K562 (cell line): ENCODE data around the gene SREBF1. TPM values are rescaled to one million over a fixed set of nuclear protein-coding genes. Genes with fewer than 3 reads are reported as not detected.

Source experiments
- CHD4 ChIP-seq: fragments of 200-600 bp; sonication (generic); IDR thresholded peaks from 3 replicates; pipeline ENCODE4 v1.6.1; 2012; ENCODE audit warnings: low read depth, mild to moderate bottlenecking, mixed read lengths, low read length, inconsistent platforms; ENCODE audit not compliant: insufficient read depth, insufficient replicate concordance, poor library complexity, severe bottlenecking
- ELF2 ChIP-seq: fragments of 250-450 bp; sonication (Bioruptor Pico); IDR thresholded peaks from 2 replicates; pipeline ENCODE4 v1.5.0; 2021; ENCODE audit warnings: mild to moderate bottlenecking
- GATAD2A ChIP-seq: fragments of 450-650 bp; IDR thresholded peaks from 2 replicates; pipeline ENCODE4 v1.6.1; 2017
- GATAD2B ChIP-seq: fragments of 450-650 bp; IDR thresholded peaks from 2 replicates; pipeline ENCODE4 v1.6.1; 2017; ENCODE audit warnings: mild to moderate bottlenecking, borderline replicate concordance
- HMGN3 ChIP-seq: IDR thresholded peaks from 2 replicates; pipeline ENCODE4 v1.6.1; 2011; ENCODE audit warnings: borderline replicate concordance, low read depth, mild to moderate bottlenecking, mixed read lengths, low read length; ENCODE audit not compliant: insufficient read length; ENCODE audit errors: extremely low read depth
- PML ChIP-seq: IDR thresholded peaks from 2 replicates; pipeline ENCODE4 v1.6.1; 2012; ENCODE audit warnings: low read length, inconsistent platforms
- POLR2G ChIP-seq: fragments of 200-400 bp; formaldehyde crosslinking; IDR thresholded peaks from 2 replicates; pipeline ENCODE4 v1.6.1; 2017; ENCODE audit warnings: low read depth, mild to moderate bottlenecking, antibody characterized with exemption, low read length, moderate library complexity
- RB1 ChIP-seq: fragments of 450-650 bp; IDR thresholded peaks from 2 replicates; pipeline ENCODE4 v1.6.1; 2017; ENCODE audit warnings: low read depth, mild to moderate bottlenecking
- RCOR1 ChIP-seq, 2 experiments: IDR thresholded peaks; 2 replicates each; pipeline ENCODE4 v1.6.1; 2012; ENCODE audit warnings: low read depth in 2 of 2, low read length in 2 of 2, borderline replicate concordance in 1 of 2, improper control_type of control experiment in 1 of 2
- RNF2 ChIP-seq: sonication (generic); IDR thresholded peaks from 2 replicates; pipeline ENCODE4 v1.6.1; 2016
- SMARCA4 ChIP-seq: fragments of 450-650 bp; IDR thresholded peaks from 2 replicates; pipeline ENCODE4 v1.6.1; 2016
- ZBED1 ChIP-seq: IDR thresholded peaks from 2 replicates; pipeline ENCODE4 v1.6.1; 2014
- ZBTB8A ChIP-seq: fragments of 450-650 bp; IDR thresholded peaks from 2 replicates; pipeline ENCODE4 v1.6.1; 2018; ENCODE audit warnings: mild to moderate bottlenecking, moderate library complexity; ENCODE audit not compliant: partially characterized antibody
- ZFP36 ChIP-seq: fragments of 150-350 bp; IDR thresholded peaks from 2 replicates; pipeline ENCODE4 v1.6.1; 2018; ENCODE audit warnings: low read length, low read depth; ENCODE audit not compliant: partially characterized antibody
- ZNF197 ChIP-seq: fragments of 200-800 bp; sonication (Bioruptor generic); IDR thresholded peaks from 2 replicates; pipeline ENCODE4 v1.6.1; 2016; ENCODE audit warnings: low read depth, missing genetic modification characterization, missing compliant biosample characterization
- ZNF347 ChIP-seq: fragments of 450-650 bp; formaldehyde crosslinking; IDR thresholded peaks from 2 replicates; pipeline ENCODE4 v1.4.0; 2020; ENCODE audit warnings: low read depth, mild to moderate bottlenecking, moderate library complexity
- polyA plus RNA-seq, 8 experiments: library from polyadenylated mRNA; depleted of rRNA in 4 of 8; stranded (reverse) in 5 of 8; unstranded in 3 of 8; fragments of >200 nt; fragmentation: Nextera tagmentation in 2 of 8; fragmentation: Illumina TruSeq in 1 of 8; extraction: Ambion mirVana in 2 of 8; extraction: Trizol in 1 of 8; gene quantifications; 2 replicates each; pipeline versions ENCODE4 v1.2.1 to v1.2.3, GENCODE V29; 2011 to 2014; ENCODE audit warnings: inconsistent platforms in 1 of 8, missing spikeins in 1 of 8
- total RNA-seq, 7 experiments: library from RNA; depleted of rRNA in 6 of 7; stranded (reverse); fragments of >200 nt in 6 of 7; fragmentation: Illumina TruSeq in 2 of 7; extraction: Trizol in 2 of 7; gene quantifications; 2 replicates each; pipeline versions ENCODE4 v1.2.1 to v1.2.3, GENCODE V29; 2011 to 2021; ENCODE audit warnings: low replicate concordance in 1 of 7
- TF ChIP-seq, protein P1 (sequence below): fragments of 250-450 bp; sonication (Bioruptor Pico); IDR thresholded peaks from 2 replicates; pipeline ENCODE4 v1.8.0; 2022; ENCODE audit warnings: moderate library complexity, mild to moderate bottlenecking, inconsistent platforms
- TF ChIP-seq, protein P2 (sequence below): fragments of 250-450 bp; sonication (Bioruptor Pico); IDR thresholded peaks from 2 replicates; pipeline ENCODE4 v1.8.0; 2022; ENCODE audit warnings: moderate library complexity, mild to moderate bottlenecking, inconsistent platforms
- TF ChIP-seq, protein P3 (sequence below), 2 experiments: IDR thresholded peaks; 2 replicates each; pipeline ENCODE4 v1.6.1; 2011; ENCODE audit warnings: borderline replicate concordance in 1 of 2, control low read depth in 1 of 2, low read depth in 1 of 2, low read length in 1 of 2, mild to moderate bottlenecking in 1 of 2, mixed read lengths in 1 of 2, moderate library complexity in 1 of 2; ENCODE audit not compliant: insufficient read depth in 1 of 2, insufficient read length in 1 of 2, poor library complexity in 1 of 2, severe bottlenecking in 1 of 2; ENCODE audit errors: extremely low read depth in 1 of 2
- TF ChIP-seq, protein P4 (sequence below): sonication (generic); formaldehyde crosslinking; IDR thresholded peaks from 2 replicates; pipeline ENCODE4 v1.8.1; 2023; ENCODE audit warnings: mild to moderate bottlenecking, missing genetic modification reagents
- TF ChIP-seq, protein P5 (sequence below), 3 experiments: IDR thresholded peaks in 2 of 3; conservative IDR thresholded peaks in 1 of 3; 2 replicates each; pipeline ENCODE4 v1.5.1; 2011 to 2012; ENCODE audit warnings: low read length in 3 of 3, mild to moderate bottlenecking in 3 of 3, control low read depth in 2 of 3, improper control_type of control experiment in 1 of 3, inconsistent platforms in 1 of 3, low read depth in 1 of 3, mixed read lengths in 1 of 3, moderate library complexity in 1 of 3; ENCODE audit not compliant: insufficient read depth in 2 of 3

Gene SREBF1
- total and polyA plus RNA-seq, 9 of the 15 experiments (the other 6 are each of a cell fraction or from before 2014, with no cell fraction given): 1.6 to 169 (median 69.4) TPM

DNA sequence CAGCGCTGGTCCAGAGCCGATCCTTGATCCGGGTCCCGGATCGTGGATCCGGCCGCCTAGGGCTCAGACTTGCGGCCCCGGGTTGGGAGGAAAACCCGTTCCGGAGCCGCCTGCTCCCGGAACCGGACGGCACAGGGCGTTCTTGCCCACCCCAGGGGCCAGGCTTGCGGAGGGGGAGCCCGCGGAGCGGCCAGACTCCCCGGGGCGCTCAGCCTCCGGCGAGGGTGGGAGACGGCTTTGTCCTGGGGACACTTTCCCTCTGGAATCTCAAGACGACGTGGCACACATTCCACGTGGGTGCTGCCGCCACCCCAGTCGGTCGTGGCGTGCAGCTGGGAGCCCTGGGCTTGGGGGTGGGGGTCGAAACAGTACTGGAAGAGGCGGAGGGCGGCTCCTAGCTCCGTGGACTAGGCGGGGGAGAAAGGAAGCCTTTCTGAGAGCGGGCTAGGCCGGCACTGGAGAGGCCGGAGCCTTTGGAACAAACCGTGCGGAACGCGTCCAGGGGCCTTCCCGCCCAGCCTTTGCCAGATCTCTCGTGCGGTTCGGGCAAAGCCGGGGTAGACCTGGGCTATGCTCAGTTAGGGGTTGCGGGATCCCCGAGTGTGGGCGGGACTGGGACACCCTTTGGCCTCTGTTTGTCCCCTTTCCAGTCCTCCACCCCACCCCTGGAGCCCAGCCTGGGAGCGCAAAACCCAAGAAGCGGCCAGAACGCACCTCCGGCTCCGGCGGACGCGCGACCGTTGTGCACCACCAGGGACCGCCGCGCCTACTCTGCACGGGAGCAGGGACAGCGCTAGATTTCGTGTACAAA, 26.5 kb downstream of the SREBF1 start (continued):
- TF ChIP-seq ZNF197 (no peak), RB1 (no peak), GATAD2B (no peak), RNF2 (no peak), SMARCA4 (no peak), GATAD2A (no peak), ZBTB8A (no peak), CHD4 (no peak), ZNF347 (CRISPR knock-in tag) (no peak), ZFP36 (no peak), ZBED1 (no peak), ELF2 (no peak), PML (no peak), HMGN3 (peak; percentile 37), RCOR1 (IDR thresholded peaks at IDR 0.05; ENCODE audit: borderline replicate concordance in 1 of 2, low read depth in 2 of 2, low read length in 2 of 2) (no peak), POLR2G (peak; percentile 79)
- TF ChIP-seq, protein P1, sequence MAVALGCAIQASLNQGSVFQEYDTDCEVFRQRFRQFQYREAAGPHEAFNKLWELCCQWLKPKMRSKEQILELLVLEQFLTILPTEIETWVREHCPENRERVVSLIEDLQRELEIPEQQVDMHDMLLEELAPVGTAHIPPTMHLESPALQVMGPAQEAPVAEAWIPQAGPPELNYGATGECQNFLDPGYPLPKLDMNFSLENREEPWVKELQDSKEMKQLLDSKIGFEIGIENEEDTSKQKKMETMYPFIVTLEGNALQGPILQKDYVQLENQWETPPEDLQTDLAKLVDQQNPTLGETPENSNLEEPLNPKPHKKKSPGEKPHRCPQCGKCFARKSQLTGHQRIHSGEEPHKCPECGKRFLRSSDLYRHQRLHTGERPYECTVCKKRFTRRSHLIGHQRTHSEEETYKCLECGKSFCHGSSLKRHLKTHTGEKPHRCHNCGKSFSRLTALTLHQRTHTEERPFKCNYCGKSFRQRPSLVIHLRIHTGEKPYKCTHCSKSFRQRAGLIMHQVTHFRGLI (CRISPR knock-in tag): no peak
- TF ChIP-seq, protein P2, sequence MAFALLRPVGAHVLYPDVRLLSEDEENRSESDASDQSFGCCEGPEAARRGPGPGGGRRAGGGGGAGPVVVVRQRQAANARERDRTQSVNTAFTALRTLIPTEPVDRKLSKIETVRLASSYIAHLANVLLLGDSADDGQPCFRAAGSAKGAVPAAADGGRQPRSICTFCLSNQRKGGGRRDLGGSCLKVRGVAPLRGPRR (CRISPR knock-in tag): no peak
- TF ChIP-seq, protein P3, sequence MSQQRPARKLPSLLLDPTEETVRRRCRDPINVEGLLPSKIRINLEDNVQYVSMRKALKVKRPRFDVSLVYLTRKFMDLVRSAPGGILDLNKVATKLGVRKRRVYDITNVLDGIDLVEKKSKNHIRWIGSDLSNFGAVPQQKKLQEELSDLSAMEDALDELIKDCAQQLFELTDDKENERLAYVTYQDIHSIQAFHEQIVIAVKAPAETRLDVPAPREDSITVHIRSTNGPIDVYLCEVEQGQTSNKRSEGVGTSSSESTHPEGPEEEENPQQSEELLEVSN (IDR thresholded peaks at IDR 0.05; ENCODE audit: borderline replicate concordance in 1 of 2, extremely low read depth in 1 of 2, insufficient read depth in 1 of 2, insufficient read length in 1 of 2, low read depth in 1 of 2, low read length in 1 of 2, poor library complexity in 1 of 2, severe bottlenecking in 1 of 2): no peak
- TF ChIP-seq, protein P4, sequence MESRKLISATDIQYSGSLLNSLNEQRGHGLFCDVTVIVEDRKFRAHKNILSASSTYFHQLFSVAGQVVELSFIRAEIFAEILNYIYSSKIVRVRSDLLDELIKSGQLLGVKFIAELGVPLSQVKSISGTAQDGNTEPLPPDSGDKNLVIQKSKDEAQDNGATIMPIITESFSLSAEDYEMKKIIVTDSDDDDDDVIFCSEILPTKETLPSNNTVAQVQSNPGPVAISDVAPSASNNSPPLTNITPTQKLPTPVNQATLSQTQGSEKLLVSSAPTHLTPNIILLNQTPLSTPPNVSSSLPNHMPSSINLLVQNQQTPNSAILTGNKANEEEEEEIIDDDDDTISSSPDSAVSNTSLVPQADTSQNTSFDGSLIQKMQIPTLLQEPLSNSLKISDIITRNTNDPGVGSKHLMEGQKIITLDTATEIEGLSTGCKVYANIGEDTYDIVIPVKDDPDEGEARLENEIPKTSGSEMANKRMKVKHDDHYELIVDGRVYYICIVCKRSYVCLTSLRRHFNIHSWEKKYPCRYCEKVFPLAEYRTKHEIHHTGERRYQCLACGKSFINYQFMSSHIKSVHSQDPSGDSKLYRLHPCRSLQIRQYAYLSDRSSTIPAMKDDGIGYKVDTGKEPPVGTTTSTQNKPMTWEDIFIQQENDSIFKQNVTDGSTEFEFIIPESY (CRISPR knock-in tag): peak; percentile 98
- TF ChIP-seq, protein P5, sequence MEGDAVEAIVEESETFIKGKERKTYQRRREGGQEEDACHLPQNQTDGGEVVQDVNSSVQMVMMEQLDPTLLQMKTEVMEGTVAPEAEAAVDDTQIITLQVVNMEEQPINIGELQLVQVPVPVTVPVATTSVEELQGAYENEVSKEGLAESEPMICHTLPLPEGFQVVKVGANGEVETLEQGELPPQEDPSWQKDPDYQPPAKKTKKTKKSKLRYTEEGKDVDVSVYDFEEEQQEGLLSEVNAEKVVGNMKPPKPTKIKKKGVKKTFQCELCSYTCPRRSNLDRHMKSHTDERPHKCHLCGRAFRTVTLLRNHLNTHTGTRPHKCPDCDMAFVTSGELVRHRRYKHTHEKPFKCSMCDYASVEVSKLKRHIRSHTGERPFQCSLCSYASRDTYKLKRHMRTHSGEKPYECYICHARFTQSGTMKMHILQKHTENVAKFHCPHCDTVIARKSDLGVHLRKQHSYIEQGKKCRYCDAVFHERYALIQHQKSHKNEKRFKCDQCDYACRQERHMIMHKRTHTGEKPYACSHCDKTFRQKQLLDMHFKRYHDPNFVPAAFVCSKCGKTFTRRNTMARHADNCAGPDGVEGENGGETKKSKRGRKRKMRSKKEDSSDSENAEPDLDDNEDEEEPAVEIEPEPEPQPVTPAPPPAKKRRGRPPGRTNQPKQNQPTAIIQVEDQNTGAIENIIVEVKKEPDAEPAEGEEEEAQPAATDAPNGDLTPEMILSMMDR (IDR thresholded peaks at IDR 0.05 in 2 of 3, conservative IDR thresholded peaks at IDR 0.05 in 1 of 3; ENCODE audit: insufficient read depth in 2 of 3, low read depth in 1 of 3, low read length in 3 of 3): 0 out of 6 replicates have a peak, but pooled peaks of 1 of the 3 experiments have one; percentile 13
